HG03039 (cell line): Measurements from ENCODE around the gene RIMOC1.

Experiments used
- ATAC-seq: cut with Tn5 transposase; IDR thresholded peaks from one replicate; pipeline ENCODE4 v1.9.1; 2021; ENCODE audit warnings: mild to moderate bottlenecking, moderate library complexity; ENCODE audit not compliant: unreplicated experiment

RIMOC1 gene, protein sequence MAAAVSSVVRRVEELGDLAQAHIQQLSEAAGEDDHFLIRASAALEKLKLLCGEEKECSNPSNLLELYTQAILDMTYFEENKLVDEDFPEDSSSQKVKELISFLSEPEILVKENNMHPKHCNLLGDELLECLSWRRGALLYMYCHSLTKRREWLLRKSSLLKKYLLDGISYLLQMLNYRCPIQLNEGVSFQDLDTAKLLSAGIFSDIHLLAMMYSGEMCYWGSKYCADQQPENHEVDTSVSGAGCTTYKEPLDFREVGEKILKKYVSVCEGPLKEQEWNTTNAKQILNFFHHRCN

DNA sequence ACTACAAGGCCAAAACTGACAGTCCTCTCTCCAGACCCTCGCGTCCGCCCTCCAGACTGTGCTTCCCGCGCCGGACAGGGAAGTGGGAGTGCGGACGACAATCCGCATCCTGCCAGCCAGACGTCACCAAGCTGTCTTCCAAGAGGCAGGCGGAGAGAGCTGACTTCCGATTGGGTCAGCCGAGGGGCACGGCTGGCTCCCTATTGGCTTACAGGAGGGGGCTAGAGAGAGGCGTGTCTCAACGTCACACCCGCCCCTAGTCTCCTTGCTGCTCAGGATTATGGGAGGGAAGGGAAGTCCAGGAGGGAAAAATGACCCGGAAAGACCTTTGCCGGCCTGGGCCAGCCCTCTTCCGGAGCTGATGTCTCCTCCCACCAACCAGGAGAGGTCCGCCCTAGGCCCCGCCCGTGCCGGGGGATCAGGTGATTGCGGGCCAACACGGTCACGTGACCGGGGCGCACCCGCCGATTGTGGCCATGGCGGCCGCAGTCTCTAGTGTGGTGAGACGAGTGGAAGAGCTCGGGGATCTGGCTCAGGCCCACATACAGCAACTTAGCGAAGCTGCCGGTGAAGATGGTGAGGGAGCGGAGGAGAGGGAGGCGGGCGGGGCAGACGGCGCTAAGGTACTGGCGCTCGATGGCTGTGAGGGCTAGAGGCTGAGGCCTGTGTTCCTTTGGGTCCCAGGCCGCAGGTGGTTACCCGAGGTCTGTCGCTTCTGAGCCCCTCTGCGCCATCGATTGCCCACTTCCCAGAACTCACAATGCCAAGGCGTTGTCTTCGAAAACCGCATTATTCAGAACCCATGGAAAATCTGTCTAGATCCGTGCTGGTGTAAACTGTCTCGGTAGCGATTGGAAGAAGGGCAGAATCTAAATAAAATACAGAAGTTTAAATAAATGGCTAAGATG is at the start of gene RIMOC1:
Gene RIMOC1, plus strand, starts transcription at position 453 of the 908 bp plus-strand sequence. Its CDS starts 24 bp downstream, at position 477.
- peak; percentile 99 for ATAC-seq

DNA sequence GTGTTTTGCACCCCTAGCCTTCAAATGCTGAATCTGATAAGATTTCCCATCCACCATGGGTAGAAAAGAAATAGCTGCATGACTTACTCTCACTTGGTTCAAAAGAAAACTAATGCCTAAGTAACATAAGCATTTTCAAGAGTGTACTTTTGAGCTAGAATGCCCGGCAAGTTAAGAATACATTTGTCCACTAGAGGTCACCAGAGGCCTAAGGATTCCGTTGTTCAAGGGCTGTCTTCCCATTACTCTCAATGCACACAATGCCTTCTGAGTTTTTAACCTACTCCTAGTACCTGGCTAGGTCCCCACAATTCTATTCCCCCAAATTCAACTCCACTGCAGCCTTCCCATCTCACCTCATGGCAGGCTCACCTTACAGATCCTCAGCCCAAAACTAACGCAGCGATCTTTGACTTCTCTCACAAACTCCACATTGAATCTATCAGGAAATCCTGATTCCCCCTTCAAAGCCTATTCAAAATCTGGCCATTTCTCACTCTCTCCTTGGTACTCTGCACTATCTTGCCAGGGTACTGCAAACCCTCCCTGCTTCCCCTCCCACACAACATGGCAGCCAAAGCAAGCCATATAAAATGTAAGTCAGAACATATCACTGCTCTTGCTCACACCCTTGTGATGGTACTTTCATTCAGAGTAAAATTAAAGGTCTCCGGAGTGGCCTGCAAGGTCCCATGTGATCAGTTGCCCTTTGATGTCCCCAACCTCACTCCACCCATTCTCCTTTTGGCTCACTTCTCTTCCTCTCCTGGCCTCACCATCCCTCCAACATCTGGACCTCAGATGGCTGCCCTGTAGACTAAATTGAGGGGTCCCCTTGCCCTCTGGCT is 47.3 kb upstream of the RIMOC1 start:
- peak; percentile 89 for ATAC-seq

DNA sequence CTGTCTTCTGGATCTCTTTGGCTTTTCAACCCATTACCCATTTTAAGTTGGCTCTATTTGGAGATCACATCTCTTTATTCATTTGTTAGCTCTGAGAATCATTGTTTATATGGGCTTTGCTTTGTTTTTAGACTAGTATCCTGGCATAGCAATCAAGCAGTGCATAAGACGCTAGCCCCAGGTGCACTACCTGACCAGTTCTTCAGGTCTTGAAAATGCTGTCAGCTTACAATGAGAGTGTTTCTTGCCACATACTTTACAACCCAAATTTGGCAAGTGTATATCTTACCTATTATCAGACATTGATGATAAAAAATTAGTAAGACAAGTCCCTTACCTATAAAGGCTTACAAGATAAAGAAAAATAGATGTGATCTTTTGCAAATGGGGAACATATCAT is 46.2 kb upstream of the RIMOC1 start:
- ATAC-seq, result no peak

DNA sequence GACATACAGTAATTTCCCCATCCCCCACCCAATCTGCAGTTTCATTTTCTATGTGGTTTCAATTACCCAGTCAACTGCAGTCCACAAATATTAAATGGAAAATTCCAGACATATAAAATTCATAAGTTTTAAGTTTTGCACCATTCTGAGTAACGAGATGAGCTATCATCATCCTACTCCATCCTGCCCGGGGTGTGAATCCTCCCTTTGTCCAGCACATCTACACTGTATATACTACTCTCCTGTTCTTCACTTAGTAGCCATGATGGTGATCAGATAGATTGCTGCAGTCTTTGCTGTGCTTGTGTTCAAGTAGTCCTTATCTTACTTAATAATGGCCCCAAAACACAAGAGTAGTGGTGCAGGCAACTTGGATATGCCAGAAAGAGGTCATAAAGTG is 45.3 kb upstream of the RIMOC1 start:
- ATAC-seq, result no peak

DNA sequence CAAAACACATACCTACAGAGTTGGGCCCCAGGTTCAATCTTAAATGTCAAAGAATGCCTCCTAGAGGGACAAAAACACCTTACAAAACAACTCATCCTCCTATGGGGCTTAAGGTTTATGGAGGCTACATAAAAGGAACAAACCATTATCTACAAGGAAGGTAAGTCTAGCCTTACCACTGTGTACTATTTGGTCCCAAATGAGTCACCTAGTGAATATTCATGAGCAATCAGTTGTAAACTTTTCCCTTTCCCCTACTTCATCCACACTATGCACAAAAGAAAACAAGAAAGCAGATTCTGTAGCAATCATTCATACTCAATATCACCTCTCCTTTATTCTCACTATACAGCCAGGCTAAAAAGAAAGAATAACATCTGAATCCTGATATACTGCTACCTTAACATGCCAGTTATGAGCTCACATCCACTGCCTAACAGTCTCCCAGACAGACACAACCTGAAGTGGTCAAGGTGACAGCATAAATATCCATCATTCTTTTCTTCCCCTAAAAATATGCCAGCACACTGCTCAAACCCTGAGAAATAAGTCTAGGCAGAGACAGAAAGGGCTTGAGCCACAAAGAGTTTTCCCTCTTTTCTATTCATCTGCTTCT is 40.2 kb upstream of the RIMOC1 start:
- ATAC-seq, result peak; percentile 72

DNA sequence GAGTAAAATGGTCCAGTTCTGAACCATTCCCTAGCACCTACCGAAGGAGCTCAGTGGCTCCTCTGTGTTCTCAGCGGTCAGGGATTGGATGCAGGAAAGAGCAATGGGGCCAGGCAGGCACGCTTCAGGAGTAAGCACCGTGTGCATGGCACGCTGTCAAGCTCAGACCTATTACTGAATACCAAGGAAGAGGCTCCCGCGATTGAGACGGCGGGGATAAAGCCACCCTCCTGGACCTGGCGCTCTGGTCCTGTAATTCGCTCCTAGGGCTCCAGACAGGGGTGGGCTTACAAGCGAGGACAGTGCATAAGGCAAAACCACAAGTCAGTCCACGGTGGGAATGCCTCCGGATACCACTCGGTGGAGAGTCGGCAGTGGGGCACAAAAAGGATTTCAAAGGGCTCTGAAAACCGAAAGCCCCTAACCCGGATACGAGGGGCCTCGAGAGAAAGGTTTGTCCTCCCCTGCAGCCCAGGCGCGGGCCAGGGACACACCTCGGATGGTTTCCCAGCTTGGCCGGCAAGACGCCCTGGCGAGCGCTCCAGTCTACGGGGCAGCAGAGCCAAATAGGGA is 34.9 kb upstream of the RIMOC1 start:
- ATAC-seq, result no peak

DNA sequence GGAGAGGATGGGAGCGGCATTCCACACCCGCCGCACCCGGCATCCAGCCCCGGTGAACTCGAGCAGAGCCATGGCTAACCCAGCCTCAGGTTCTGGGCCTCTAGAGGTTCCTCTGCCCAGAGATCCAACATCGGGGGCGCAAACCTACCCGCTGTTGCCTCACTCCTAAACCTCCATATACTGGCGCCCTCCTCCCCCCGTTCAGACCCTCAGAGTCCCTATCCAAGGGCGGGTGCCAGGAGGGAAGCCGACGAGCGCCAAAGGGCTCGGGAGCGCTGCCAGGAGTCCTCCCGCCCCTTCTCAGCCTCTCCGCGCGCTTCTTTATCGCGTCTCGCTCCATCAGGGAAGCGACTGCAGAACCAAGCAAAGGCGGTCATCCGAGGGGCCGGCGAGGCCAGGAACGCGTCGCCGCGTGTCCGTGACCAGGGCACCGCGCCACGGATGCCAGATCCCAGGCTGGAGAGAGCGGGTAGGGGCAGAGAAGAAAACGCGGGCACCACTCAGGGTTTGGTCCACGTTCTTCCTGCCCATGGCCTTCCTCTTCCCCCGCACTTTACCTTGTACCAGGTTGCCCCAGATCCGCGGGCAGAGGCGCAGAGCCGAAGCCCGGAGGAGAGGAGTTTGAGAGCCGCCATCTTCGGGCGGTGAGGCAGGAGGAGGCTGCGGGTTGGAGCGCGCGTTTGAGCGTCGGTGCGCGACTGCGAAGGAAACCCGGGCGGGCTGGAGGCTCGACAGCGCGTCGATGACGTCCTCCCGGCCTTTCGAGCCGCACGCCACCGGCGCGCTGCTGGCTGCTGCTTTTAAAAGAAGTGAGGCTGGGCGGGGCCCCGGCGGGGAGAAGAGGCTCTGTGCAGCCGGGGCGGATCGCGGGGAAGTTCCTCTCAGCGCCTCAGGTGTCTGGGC is 34.2 kb upstream of the RIMOC1 start, which contains the start of gene OXCT1:
Gene OXCT1, minus strand, starts transcription at position 702 of the 903 bp plus-strand sequence. Its CDS starts 67 bp downstream, at position 635.
- ATAC-seq, result peak; percentile 96

DNA sequence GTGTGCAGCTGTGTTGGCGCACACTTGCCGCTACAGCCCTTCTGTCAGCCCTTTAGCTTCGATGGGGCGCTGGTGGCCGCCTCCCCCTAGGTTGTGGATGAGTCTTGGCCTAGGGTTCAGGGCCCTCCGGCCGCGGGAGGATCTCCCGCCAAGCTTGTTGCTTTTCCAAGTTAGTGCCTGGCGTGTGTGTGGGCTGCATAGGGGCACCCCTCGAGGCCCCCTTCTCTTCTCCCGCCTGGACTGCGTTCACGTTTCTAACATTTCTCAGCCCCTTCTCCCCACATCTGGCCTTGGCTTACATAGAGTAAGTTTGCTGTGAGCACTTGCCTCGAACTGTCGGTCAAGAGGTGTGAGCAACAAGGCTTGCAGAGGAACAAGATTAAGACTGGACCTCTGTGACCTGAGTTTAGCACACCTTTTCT is 33.5 kb upstream of the RIMOC1 start:
- no peak for ATAC-seq

DNA sequence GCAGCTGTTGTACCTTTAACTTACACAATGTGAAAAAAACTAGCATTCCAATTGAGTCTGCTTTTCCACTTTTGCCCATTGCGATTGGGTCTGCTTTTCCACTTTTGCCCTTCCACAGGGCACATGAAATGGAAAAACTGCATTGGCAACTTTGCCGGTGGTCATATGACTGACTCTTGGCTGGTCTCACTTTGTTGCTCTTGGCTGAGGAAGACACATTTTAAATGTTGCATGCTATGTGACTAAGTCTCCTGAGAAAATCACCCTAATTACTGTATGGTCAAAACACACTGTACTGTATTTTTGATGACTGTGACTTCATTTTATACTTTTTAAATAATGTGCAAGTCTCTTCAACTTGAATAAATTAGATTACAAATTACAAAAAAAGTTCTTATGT is 32.3 kb upstream of the RIMOC1 start:
- no peak for ATAC-seq

DNA sequence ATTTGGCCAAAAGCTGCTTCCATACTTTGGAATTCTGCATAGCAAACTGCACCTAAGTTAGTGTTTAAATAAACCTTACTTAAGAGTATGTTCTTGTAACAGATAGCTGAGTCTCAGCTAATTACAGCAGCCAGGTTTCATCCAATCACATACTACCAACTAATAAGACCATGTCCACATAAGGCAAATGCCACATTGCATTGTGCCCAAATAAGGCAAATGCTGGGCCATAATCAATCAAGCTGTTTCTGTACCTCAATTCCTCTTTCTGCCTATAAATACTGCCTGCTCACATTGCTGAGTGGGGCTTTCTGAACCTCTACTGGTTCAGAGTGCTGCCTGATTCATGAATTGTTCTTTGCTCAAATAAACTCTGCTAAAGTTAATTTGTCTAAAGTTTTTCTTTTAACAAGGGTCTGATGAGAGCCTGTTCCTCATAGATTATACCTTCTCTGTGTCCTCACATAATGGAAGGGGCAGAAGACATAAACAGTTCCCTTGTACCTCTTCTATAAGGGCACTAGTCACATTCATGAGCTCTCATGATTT is 29.6 kb upstream of the RIMOC1 start:
- ATAC-seq, result no peak

DNA sequence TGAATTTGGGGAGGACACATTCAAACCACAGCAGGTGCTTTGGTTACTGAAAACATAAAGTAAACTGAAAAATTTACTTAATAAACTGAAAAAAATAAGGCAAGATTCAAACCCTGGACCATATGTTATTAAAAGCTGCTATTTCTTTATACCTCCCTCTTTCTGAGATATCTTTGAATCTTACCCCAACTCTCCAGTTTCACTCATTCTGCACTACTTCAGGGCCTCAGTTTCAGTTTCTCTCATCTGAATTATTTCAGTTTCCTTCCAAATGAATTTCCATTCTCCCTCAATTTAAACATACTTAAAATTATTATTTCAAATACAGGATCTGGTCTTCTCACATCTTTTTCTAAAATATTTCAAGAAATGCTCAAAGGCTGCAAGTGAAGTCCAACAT is 29.0 kb upstream of the RIMOC1 start:
- no peak for ATAC-seq

DNA sequence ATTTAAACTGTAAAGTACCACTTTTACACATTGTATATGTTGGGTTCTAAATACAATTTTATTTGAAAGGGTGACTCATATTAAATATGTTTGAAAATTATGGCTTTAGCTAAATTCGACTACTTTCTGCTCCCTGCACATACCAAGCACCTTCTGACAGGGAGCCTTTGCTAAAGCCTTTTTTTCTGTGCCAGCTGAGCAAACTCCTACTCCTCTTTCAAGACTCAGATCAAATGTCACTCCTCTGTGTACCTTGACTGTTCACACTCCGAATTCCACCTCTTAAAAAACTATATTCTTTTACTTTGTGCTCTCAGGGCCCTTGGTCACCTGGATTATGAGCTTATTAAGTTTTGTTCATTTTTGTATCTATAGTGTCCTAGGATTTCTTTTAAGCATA is 27.5 kb upstream of the RIMOC1 start:
- ATAC-seq, result no peak

DNA sequence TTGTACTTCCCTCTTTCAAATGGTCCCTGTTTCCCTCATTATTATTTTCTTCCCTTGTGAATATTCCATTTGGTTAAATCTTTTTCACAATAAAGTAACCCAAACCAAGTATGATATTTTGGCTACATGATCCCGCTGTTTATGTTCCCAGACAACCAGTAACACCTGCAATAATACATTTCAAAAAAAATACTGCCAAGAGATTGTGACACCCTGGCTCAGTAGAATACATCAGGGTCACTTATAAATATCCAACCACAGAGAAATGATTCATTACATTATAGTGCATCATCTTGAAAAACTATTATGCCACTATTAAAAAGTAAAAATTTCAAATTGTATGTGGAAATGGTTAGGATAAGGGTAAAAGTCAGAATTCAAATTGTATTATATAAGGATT is 26.7 kb upstream of the RIMOC1 start:
- ATAC-seq, result no peak

DNA sequence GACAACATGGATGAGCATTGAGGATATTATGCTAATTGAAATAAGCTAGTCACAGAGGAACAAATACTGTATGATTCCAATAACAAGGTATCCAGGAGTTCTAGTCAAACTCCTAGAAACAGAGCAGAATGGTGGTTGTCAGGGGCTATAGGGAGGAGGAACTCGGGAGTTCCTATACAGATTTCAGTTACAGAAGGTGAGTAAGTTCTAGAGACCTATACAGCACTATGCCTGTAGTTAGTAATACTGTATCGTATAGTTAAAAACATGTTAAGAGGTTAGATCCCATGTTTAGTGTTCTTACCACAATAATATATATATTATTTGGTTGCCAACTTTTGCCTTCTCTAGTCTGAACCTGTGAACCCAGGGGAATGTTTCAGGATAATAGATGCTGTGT is 26.0 kb upstream of the RIMOC1 start:
- ATAC-seq, result no peak

DNA sequence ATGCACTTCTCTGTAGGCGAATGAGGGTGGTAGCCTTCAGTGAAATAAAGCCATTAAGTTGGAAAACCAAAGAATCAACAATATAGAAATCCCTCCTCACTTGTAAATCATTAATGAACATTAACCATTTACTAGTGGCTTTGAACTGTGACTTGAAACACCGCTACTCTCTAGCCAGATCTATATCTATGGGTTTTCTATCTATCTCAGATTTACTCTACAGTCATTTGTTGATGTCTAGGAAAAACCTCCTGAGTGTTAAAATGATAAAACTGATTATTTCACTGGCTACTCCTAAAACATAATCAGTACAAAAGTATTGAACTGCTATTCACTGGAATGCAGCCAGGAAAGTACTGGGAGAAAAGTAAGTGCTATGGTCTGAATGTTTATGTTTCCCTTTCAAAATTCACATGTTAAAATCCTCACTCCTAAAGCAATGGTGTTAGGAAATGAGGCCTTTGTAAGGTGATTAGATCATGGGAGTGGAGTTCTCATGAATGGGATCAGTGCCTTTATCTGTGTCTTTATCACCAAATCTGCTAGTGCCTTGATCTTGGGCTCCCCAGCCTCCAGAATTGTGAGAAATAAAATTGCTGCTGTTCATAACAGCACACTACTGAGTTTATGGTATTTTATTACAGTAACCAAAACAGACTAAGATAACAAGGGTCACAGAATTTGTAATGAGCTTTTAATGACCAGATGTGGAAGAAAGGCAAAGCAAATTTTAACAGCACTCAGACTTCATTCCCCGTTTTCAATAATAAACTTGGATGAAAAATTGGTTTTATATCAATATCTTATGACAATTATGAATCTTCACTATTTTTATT is 25.3 kb upstream of the RIMOC1 start:
- no peak for ATAC-seq

DNA sequence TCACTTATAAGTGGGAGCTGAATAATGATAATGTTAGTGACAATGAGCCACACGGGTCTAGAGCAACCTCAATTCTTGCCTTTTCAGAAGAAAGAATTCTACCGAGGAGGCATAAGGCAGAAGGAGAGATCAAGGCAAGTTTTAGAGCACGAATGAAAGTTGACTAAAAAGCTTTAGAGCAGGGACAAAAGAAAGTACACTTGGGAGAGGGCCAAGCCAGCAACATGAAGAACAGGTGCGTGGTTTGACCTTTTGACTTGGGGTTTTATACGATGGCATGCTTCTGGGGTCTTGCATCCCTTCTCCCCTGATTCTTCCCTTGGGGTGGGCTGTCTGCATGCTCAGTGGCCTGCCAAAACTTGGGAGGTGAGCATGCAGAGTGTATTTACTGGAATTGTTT is 21.4 kb upstream of the RIMOC1 start:
- no peak for ATAC-seq

DNA sequence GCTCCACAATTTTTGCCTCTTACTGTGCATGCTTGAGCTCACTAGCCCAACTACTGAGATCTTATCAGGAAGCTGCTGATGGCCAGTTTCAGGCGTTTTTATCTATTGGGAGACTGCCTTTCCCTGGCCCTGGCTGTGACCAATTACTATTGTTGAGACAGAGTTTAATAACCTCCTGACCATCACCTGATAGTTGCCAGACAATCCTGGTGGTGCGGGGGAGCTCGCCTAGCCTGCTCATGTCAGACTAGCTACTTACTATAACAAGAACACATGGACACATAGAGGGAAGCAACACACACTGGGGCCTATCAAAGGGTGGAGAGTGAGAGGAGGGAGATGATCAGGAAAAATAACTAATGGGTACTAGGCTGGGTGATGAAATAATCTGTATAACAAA is 20.9 kb upstream of the RIMOC1 start:
- no peak for ATAC-seq

DNA sequence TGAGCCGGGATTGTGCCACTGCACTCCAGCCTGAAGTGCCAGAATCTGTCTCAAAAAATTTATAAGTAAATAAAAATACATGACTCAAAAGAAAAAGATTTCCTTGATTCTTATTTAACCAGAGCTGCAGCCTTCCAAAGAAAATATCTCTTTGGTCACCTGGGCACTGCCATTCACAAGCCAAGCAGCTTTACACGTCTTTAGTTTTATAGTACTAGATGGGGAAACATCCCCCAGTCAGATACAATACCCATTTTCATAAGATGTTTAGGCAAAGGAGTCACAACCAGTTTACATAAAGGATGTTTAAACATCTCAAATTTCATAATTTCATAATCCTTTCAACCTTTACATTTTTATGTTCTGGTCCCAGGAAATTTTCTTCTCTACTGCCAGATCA is 20.2 kb upstream of the RIMOC1 start:
- ATAC-seq, result no peak
